Measurements from ENCODE around the gene FARP1. TPM values are rescaled to one million over a fixed set of nuclear protein-coding genes. Genes with fewer than 3 reads are reported as not detected.

The FARP1 gene
- total and polyA plus RNA-seq, 2 of the 8 experiments (the other 6 are each of a cell fraction or from before 2014, with no cell fraction given) = 24.7 to 104 TPM

DNA sequence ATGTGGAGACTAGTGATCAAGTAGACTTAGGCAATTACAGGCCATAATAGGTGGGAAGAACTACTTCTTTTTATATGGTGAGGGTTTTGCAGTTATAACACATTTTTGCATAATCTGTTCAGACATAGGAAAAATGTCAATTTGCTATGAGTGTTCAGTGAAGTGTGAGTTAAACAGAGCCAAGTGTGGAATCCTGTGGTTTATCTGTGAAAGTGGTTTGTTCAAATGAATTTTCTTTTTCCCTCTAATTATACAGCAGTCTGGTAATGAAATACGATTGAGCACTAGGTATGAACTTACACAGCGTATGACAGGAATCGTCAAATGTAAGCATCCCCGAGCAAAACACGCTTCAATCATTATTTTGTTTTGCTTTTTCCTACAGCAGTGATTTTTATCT is 255.7 kb downstream of the FARP1 start:
- Histone ChIP-seq H2BK20ac (ENCODE audit: low read length) (no peak overlapping the region), H3K27ac (ENCODE audit: low read depth, low read length) (no peak overlapping the region), H4K8ac (ENCODE audit: extremely low read depth, insufficient read depth, low read length) (no peak overlapping the region), H3K9ac (replicated peaks in 1 of 4; ENCODE audit: extremely low read depth in 1 of 4, low read depth in 3 of 4, low read length in 3 of 4) (no peak overlapping the region), H2AFZ (ENCODE audit: low read length) (no peak overlapping the region), H3K23ac (ENCODE audit: insufficient read length) (no peak overlapping the region), H2BK5ac (ENCODE audit: low read depth, low read length) (no peak overlapping the region), H4K20me1 (replicated peaks in 1 of 2; ENCODE audit: control insufficient read depth in 1 of 2, insufficient read depth in 2 of 2, low read length in 2 of 2) (no peaks in the 10 kb centered on the region), H3K79me1 (ENCODE audit: low read depth, low read length) (peaks cover 2% of the 10 kb centered on the region; the same call in 1 of the 2 replicates), H3K36me3 (ENCODE audit: control insufficient read depth in 2 of 4, insufficient read depth in 4 of 4, low read length in 3 of 4) (peaks cover 3 to 12% (median 5%) of the 10 kb centered on the region in 4 experiments; a peak in 5 of 8 replicates), H3K18ac (ENCODE audit: extremely low read depth, low read length) (no peak overlapping the region), H3K14ac (ENCODE audit: insufficient read length) (no peak overlapping the region), H3K9me3 (ENCODE audit: insufficient read depth in 2 of 2, low read depth in 1 of 2, low read length in 1 of 2) (no peaks in the 10 kb centered on the region), H3K4ac (replicated peaks; ENCODE audit: insufficient read length, low read depth, low read length) (no peak overlapping the region), H3K27me3 (replicated peaks in 1 of 4; ENCODE audit: control insufficient read depth in 3 of 4, extremely low read depth in 1 of 4, insufficient read depth in 3 of 4, low read length in 3 of 4) (no peaks in the 10 kb centered on the region), H2AK5ac (ENCODE audit: low read depth, low read length) (no peak overlapping the region), H3K56ac (replicated peaks; ENCODE audit: insufficient read length, low read depth, low read length) (no peak overlapping the region), H2BK15ac (ENCODE audit: low read length) (no peak overlapping the region), H2BK12ac (ENCODE audit: low read depth, low read length) (no peak overlapping the region), H3K4me2 (ENCODE audit: insufficient read depth in 1 of 2, low read depth in 2 of 2, low read length in 2 of 2) (no peak overlapping the region), H3K23me2 (ENCODE audit: low read depth, low read length) (no peaks in the 10 kb centered on the region), H2BK120ac (replicated peaks; ENCODE audit: low read depth, low read length) (no peak overlapping the region), H4K5ac (ENCODE audit: insufficient read length, low read depth, low read length) (no peak overlapping the region), H4K91ac (replicated peaks; ENCODE audit: insufficient read length, low read length) (no peak overlapping the region), H3K4me3 (ENCODE audit: extremely low read depth in 1 of 4, insufficient read depth in 2 of 4, low read depth in 3 of 4, low read length in 4 of 4) (no peak overlapping the region), H3K79me2 (ENCODE audit: control insufficient read depth in 1 of 2, insufficient read depth in 2 of 2, low read length in 2 of 2) (no peaks in the 10 kb centered on the region), H3K4me1 (replicated peaks in 1 of 4; ENCODE audit: control insufficient read depth in 3 of 4, insufficient read depth in 4 of 4, low read length in 3 of 4) (peaks cover 0 to 4% (median 1%) of the 10 kb centered on the region in 4 experiments; a peak in 2 of 7 replicates)
- ChIA-PET POLR2A (ENCODE audit: partially characterized antibody) (interaction anchor here (1.7 kb wide), 1 partner anchor 372 kb away, joined by 4 read pairs; no protein-coding TSS in a partner anchor), CTCF (ENCODE audit: partially characterized antibody) (interaction anchor here (2.6 kb wide), 1 partner anchor 47 kb away, joined by 9 read pairs; no protein-coding TSS in a partner anchor)
- no peak for DNase-seq (ENCODE audit: low read depth in 1 of 2, low spot score in 2 of 2)
- FAIRE-seq = no peak
- WGBS, 2 experiments (ENCODE audit: extremely low coverage in 1 of 2, insufficient coverage in 1 of 2, insufficient read length in 1 of 2, insufficient replicate concordance in 2 of 2, low coverage in 1 of 2, low lambda C conversion rate in 2 of 2, missing lambda C conversion rate in 1 of 2) = 89% methylated on average over 5 of the region's 5 CpGs; no CpG with 5 or more reads in 1 of the 2 experiments
- no peak for TF ChIP-seq HDAC2 (IDR thresholded peaks at IDR 0.05; ENCODE audit: borderline replicate concordance in 1 of 2, low read depth in 2 of 2, low read length in 2 of 2)
- TF ChIP-seq RAD21 (IDR thresholded peaks at IDR 0.05 in 1 of 2, conservative IDR thresholded peaks at IDR 0.05 in 1 of 2; ENCODE audit: low read depth in 2 of 2, low read length in 2 of 2) = no peak
- no peak for TF ChIP-seq GTF2F1 (IDR thresholded peaks at IDR 0.05; ENCODE audit: borderline replicate concordance, low read depth, low read length)
- TF ChIP-seq SUZ12 (IDR thresholded peaks at IDR 0.05; ENCODE audit: low read length) = no peak
- no peak for TF ChIP-seq CREB1 (IDR thresholded peaks at IDR 0.05)
- TF ChIP-seq, protein P1, sequence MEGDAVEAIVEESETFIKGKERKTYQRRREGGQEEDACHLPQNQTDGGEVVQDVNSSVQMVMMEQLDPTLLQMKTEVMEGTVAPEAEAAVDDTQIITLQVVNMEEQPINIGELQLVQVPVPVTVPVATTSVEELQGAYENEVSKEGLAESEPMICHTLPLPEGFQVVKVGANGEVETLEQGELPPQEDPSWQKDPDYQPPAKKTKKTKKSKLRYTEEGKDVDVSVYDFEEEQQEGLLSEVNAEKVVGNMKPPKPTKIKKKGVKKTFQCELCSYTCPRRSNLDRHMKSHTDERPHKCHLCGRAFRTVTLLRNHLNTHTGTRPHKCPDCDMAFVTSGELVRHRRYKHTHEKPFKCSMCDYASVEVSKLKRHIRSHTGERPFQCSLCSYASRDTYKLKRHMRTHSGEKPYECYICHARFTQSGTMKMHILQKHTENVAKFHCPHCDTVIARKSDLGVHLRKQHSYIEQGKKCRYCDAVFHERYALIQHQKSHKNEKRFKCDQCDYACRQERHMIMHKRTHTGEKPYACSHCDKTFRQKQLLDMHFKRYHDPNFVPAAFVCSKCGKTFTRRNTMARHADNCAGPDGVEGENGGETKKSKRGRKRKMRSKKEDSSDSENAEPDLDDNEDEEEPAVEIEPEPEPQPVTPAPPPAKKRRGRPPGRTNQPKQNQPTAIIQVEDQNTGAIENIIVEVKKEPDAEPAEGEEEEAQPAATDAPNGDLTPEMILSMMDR (IDR thresholded peaks at IDR 0.05; ENCODE audit: control extremely low read depth in 1 of 3, insufficient read depth in 1 of 3, low read depth in 1 of 3, low read length in 3 of 3) = no peak
- no peak for TF ChIP-seq CHD2 (IDR thresholded peaks at IDR 0.05; ENCODE audit: low read length)
- TF ChIP-seq ASH2L (IDR thresholded peaks at IDR 0.05; ENCODE audit: low read length) = no peak
- TF ChIP-seq CBX8 (IDR thresholded peaks at IDR 0.05; ENCODE audit: borderline replicate concordance, low read depth, low read length) = no peak
- no peak for TF ChIP-seq SIN3A (conservative IDR thresholded peaks at IDR 0.05 in 1 of 2, IDR thresholded peaks at IDR 0.05 in 1 of 2; ENCODE audit: low read depth in 1 of 2, low read length in 2 of 2)
- TF ChIP-seq CEBPB (IDR thresholded peaks at IDR 0.05; ENCODE audit: low read depth, low read length) = no peak

All from H1 (cell line).